H1 (cell line): ENCODE results near the gene DCAF15. TPM values are rescaled to one million over a fixed set of nuclear protein-coding genes. Genes with fewer than 3 reads are reported as not detected.

Experiments
- CTCF ChIA-PET: fragments of 300-600 bp; sonication (Branson Sonifier 250); formaldehyde crosslinking; loops from one replicate; lab custom pipeline; 2021; ENCODE audit not compliant: partially characterized antibody; lab: Charles Lee
- POLR2A ChIA-PET: fragments of 300-600 bp; sonication (Branson Sonifier 250); formaldehyde crosslinking; loops from one replicate; lab custom pipeline; 2021; ENCODE audit warnings: inconsistent platforms; ENCODE audit not compliant: partially characterized antibody; lab: Charles Lee
- DNase-seq, 2 experiments: peaks; one replicate each; pipeline versions ENCODE4 v3.0.0 to v3.0.0-alpha.2; 2010 to 2022; ENCODE audit warnings: low spot score in 2 of 2, low read depth in 1 of 2, mixed read lengths in 1 of 2
- FAIRE-seq: peaks from 2 replicates; lab custom pipeline; 2011; peaks lifted over from hg19 to GRCh38; lab: Jason Lieb, UNC
- H2AFZ ChIP-seq: 2 replicates; pipeline ENCODE4 v1.8.1; 2012; ENCODE audit warnings: low read length, inconsistent platforms
- H2AK5ac ChIP-seq: 2 replicates; pipeline ENCODE4 v1.6.1; 2013; ENCODE audit warnings: low read depth, low read length
- H2BK120ac ChIP-seq: replicated peaks from 2 replicates; pipeline ENCODE3; 2013; ENCODE audit warnings: low read depth, low read length, inconsistent platforms
- H2BK12ac ChIP-seq: 2 replicates; pipeline ENCODE4 v1.6.1; 2013; ENCODE audit warnings: low read depth, low read length
- H2BK15ac ChIP-seq: 2 replicates; pipeline ENCODE4 v1.6.1; 2013; ENCODE audit warnings: low read length
- H2BK20ac ChIP-seq: 2 replicates; pipeline ENCODE4 v1.6.1; 2013; ENCODE audit warnings: low read length
- H2BK5ac ChIP-seq: 2 replicates; pipeline ENCODE4 v1.6.1; 2013; ENCODE audit warnings: low read depth, low read length
- H3K14ac ChIP-seq: 2 replicates; pipeline ENCODE4 v1.6.1; 2013; ENCODE audit warnings: inconsistent platforms; ENCODE audit not compliant: insufficient read length
- H3K18ac ChIP-seq: 2 replicates; pipeline ENCODE4 v1.6.1; 2013; ENCODE audit warnings: low read length; ENCODE audit errors: extremely low read depth
- H3K23ac ChIP-seq: 2 replicates; pipeline ENCODE4 v1.6.1; 2013; ENCODE audit warnings: inconsistent platforms; ENCODE audit not compliant: insufficient read length
- H3K23me2 ChIP-seq: 2 replicates; pipeline ENCODE4 v1.6.1; 2013; ENCODE audit warnings: low read depth, low read length
- H3K27ac ChIP-seq: 2 replicates; pipeline ENCODE4 v1.6.1; 2011; ENCODE audit warnings: low read depth, low read length, inconsistent platforms
- H3K27me3 ChIP-seq, 4 experiments: replicated peaks in 1 of 4; 1 replicate in 1 of 4; 2 replicates in 3 of 4; pipeline versions ENCODE4 v1.6.1 to v1.8.1; 2011 to 2013; ENCODE audit warnings: low read length in 3 of 4, mild to moderate bottlenecking in 3 of 4, inconsistent platforms in 2 of 4, mixed read lengths in 2 of 4, moderate library complexity in 1 of 4; ENCODE audit not compliant: control insufficient read depth in 3 of 4, insufficient read depth in 3 of 4; ENCODE audit errors: extremely low read depth in 1 of 4
- H3K36me3 ChIP-seq, 4 experiments: 2 replicates each; pipeline versions ENCODE4 v1.6.1 to v1.8.1; 2011 to 2013; ENCODE audit warnings: mild to moderate bottlenecking in 4 of 4, low read length in 3 of 4, moderate library complexity in 2 of 4, control low read depth in 1 of 4, inconsistent platforms in 1 of 4; ENCODE audit not compliant: insufficient read depth in 4 of 4, control insufficient read depth in 2 of 4
- H3K4ac ChIP-seq: replicated peaks from 2 replicates; pipeline ENCODE3; 2013; ENCODE audit warnings: low read length, low read depth, mixed read lengths, inconsistent platforms; ENCODE audit not compliant: insufficient read length
- H3K4me1 ChIP-seq, 4 experiments: replicated peaks in 1 of 4; 1 replicate in 1 of 4; 2 replicates in 3 of 4; pipeline versions ENCODE4 v1.6.1 to v1.8.1; 2011 to 2013; ENCODE audit warnings: low read length in 3 of 4, inconsistent platforms in 2 of 4, mixed read lengths in 1 of 4; ENCODE audit not compliant: insufficient read depth in 4 of 4, control insufficient read depth in 3 of 4
- H3K4me2 ChIP-seq, 2 experiments: 2 replicates each; pipeline versions ENCODE4 v1.6.1 to v1.8.1; 2011 to 2013; ENCODE audit warnings: low read depth in 2 of 2, low read length in 2 of 2, control low read depth in 1 of 2, inconsistent platforms in 1 of 2, mild to moderate bottlenecking in 1 of 2; ENCODE audit not compliant: insufficient read depth in 1 of 2
- H3K4me3 ChIP-seq, 4 experiments: fragments of 200-600, 300-600 bp in 1 of 4; sonication (generic), shearing (Covaris generic), sonication (Bioruptor Twin) in 1 of 4; 2 replicates each; pipeline versions ENCODE4 v1.5.1 to v1.8.1; 2011 to 2016; ENCODE audit warnings: low read length in 4 of 4, low read depth in 3 of 4, control low read depth in 2 of 4, inconsistent platforms in 2 of 4, mild to moderate bottlenecking in 2 of 4, mixed read lengths in 1 of 4, moderate library complexity in 1 of 4; ENCODE audit not compliant: insufficient read depth in 2 of 4; ENCODE audit errors: extremely low read depth in 1 of 4
- H3K56ac ChIP-seq: replicated peaks from 2 replicates; pipeline ENCODE3; 2013; ENCODE audit warnings: low read depth, mild to moderate bottlenecking, mixed read lengths, low read length, inconsistent platforms; ENCODE audit not compliant: insufficient read length
- H3K79me1 ChIP-seq: 2 replicates; pipeline ENCODE4 v1.6.1; 2013; ENCODE audit warnings: low read depth, low read length, control low read depth
- H3K79me2 ChIP-seq, 2 experiments: 2 replicates each; pipeline versions ENCODE4 v1.6.1 to v1.8.1; 2012 to 2013; ENCODE audit warnings: low read length in 2 of 2, mild to moderate bottlenecking in 2 of 2, inconsistent platforms in 1 of 2; ENCODE audit not compliant: insufficient read depth in 2 of 2, control insufficient read depth in 1 of 2
- H3K9ac ChIP-seq, 4 experiments: replicated peaks in 1 of 4; 1 replicate in 1 of 4; 2 replicates in 3 of 4; pipeline versions ENCODE4 v1.6.1 to v1.8.1; 2011 to 2013; ENCODE audit warnings: low read depth in 3 of 4, low read length in 3 of 4, control low read depth in 2 of 4, mild to moderate bottlenecking in 2 of 4, moderate library complexity in 2 of 4, inconsistent platforms in 1 of 4; ENCODE audit errors: extremely low read depth in 1 of 4
- H3K9me3 ChIP-seq, 2 experiments: 2 replicates each; pipeline versions ENCODE4 v1.6.1 to v1.8.1; 2012 to 2013; ENCODE audit warnings: mild to moderate bottlenecking in 2 of 2, moderate library complexity in 2 of 2, control low read depth in 1 of 2, inconsistent platforms in 1 of 2, low read depth in 1 of 2, low read length in 1 of 2, mixed read lengths in 1 of 2; ENCODE audit not compliant: insufficient read depth in 2 of 2
- H4K20me1 ChIP-seq, 2 experiments: replicated peaks in 1 of 2; 2 replicates each; pipeline versions ENCODE3 to v1.8.1; 2011 to 2013; ENCODE audit warnings: inconsistent platforms in 2 of 2, low read length in 2 of 2, mild to moderate bottlenecking in 1 of 2; ENCODE audit not compliant: insufficient read depth in 2 of 2, control insufficient read depth in 1 of 2
- H4K5ac ChIP-seq: 2 replicates; pipeline ENCODE4 v1.6.1; 2013; ENCODE audit warnings: low read length, low read depth, mixed read lengths, inconsistent platforms; ENCODE audit not compliant: insufficient read length
- H4K8ac ChIP-seq: 2 replicates; pipeline ENCODE4 v1.8.0; 2013; ENCODE audit warnings: mild to moderate bottlenecking, moderate library complexity, low read length, inconsistent platforms; ENCODE audit not compliant: insufficient read depth; ENCODE audit errors: extremely low read depth
- H4K91ac ChIP-seq: replicated peaks from 2 replicates; pipeline ENCODE3; 2013; ENCODE audit warnings: low read length, mixed read lengths, inconsistent platforms; ENCODE audit not compliant: insufficient read length
- ASH2L ChIP-seq: fragments of 200-600, 300-600 bp; sonication (generic); IDR thresholded peaks from one replicate; pipeline ENCODE4 v1.7.1; 2017; ENCODE audit warnings: low read length
- BCL11A ChIP-seq, 2 experiments: IDR thresholded peaks; one replicate each; pipeline ENCODE4 v1.6.1; 2011; ENCODE audit warnings: low read depth in 2 of 2, low read length in 2 of 2, mild to moderate bottlenecking in 2 of 2
- FOSL1 ChIP-seq: IDR thresholded peaks from 2 replicates; pipeline ENCODE4 v1.6.1; 2011; ENCODE audit warnings: mild to moderate bottlenecking, low read depth, low read length, moderate library complexity; ENCODE audit not compliant: insufficient read depth
- GABPA ChIP-seq: IDR thresholded peaks from 2 replicates; pipeline ENCODE4 v1.6.1; 2011; ENCODE audit warnings: mild to moderate bottlenecking, low read length, moderate library complexity, borderline replicate concordance; ENCODE audit not compliant: insufficient read depth
- KDM4A ChIP-seq: IDR thresholded peaks from one replicate; pipeline ENCODE4 v1.7.1; 2012; ENCODE audit warnings: low read depth, mild to moderate bottlenecking, moderate library complexity, low read length, inconsistent platforms; ENCODE audit not compliant: severe bottlenecking
- RNF2 ChIP-seq: fragments of 200-900, 300-1000 bp; sonication (generic); IDR thresholded peaks from 2 replicates; pipeline ENCODE4 v1.7.1; 2016; ENCODE audit warnings: borderline replicate concordance, low read depth, mild to moderate bottlenecking, antibody characterized with exemption, low read length; ENCODE audit not compliant: poor library complexity, severe bottlenecking; ENCODE audit errors: missing control alignments
- SIN3A ChIP-seq, 2 experiments: IDR thresholded peaks in 1 of 2; conservative IDR thresholded peaks in 1 of 2; 2 replicates each; pipeline ENCODE4 v1.6.1; 2011 to 2012; ENCODE audit warnings: low read length in 2 of 2, improper control_type of control experiment in 1 of 2, low read depth in 1 of 2, mild to moderate bottlenecking in 1 of 2
- SP2 ChIP-seq: IDR thresholded peaks from 2 replicates; pipeline ENCODE4 v1.6.1; 2012; ENCODE audit warnings: mild to moderate bottlenecking, low read length, inconsistent platforms
- TAF1 ChIP-seq: IDR thresholded peaks from 2 replicates; pipeline ENCODE4 v1.6.1; 2011; ENCODE audit warnings: mild to moderate bottlenecking, low read depth, low read length
- TAF7 ChIP-seq: optimal IDR thresholded peaks from 2 replicates; pipeline ENCODE3; 2011; ENCODE audit warnings: low read depth, mild to moderate bottlenecking, inconsistent platforms, low read length, moderate library complexity, borderline replicate concordance
- ZNF274 ChIP-seq: IDR thresholded peaks from 2 replicates; pipeline ENCODE4 v1.7.0; 2012; ENCODE audit warnings: low read length, borderline replicate concordance; ENCODE audit errors: extremely low read depth
- WGBS, 2 experiments: shearing (Covaris generic) in 1 of 2; methylation state at CpG; one replicate each; pipeline versions ENCODE4 v1.1.6 to v1.1.7; 2013 to 2015; ENCODE audit warnings: low lambda C conversion rate in 2 of 2, mixed read lengths in 2 of 2, inconsistent platforms in 1 of 2, low coverage in 1 of 2, missing lambda C conversion rate in 1 of 2; ENCODE audit not compliant: insufficient replicate concordance in 2 of 2, insufficient coverage in 1 of 2, insufficient read length in 1 of 2; ENCODE audit errors: extremely low coverage in 1 of 2, missing lambda C conversion rate in 1 of 2; 5-methylcytosine and 5-hydroxymethylcytosine counted together
- polyA plus RNA-seq, 7 experiments: library from polyadenylated mRNA; depleted of rRNA in 3 of 7; stranded (reverse) in 5 of 7; unstranded in 2 of 7; fragments of >200 nt in 5 of 7; fragments of 200-250 nt in 2 of 7; gene quantifications; 1 replicate in 5 of 7; 2 replicates in 1 of 7; 4 replicates in 1 of 7; pipeline versions ENCODE4 v1.2.1 to v1.2.3, GENCODE V29; 2011 to 2013; ENCODE audit warnings: missing spikeins in 2 of 7, mixed read lengths in 2 of 7
- total RNA-seq: library from RNA; stranded (reverse); fragmentation: NEBNext Ultra II Directional; extraction: Animal tissue kit (Norgen Biotek cat#: 25700); gene quantifications from 2 replicates; pipeline ENCODE4 v1.2.1, GENCODE V29; 2021
- TF ChIP-seq, protein P1 (sequence below): IDR thresholded peaks from 2 replicates; pipeline ENCODE4 v1.6.1; 2012; ENCODE audit warnings: inconsistent platforms

Gene DCAF15
- total and polyA plus RNA-seq, 2 of the 8 experiments (the other 6 are each of a cell fraction or from before 2014, with no cell fraction given) = 68.7 to 80.8 TPM

DNA sequence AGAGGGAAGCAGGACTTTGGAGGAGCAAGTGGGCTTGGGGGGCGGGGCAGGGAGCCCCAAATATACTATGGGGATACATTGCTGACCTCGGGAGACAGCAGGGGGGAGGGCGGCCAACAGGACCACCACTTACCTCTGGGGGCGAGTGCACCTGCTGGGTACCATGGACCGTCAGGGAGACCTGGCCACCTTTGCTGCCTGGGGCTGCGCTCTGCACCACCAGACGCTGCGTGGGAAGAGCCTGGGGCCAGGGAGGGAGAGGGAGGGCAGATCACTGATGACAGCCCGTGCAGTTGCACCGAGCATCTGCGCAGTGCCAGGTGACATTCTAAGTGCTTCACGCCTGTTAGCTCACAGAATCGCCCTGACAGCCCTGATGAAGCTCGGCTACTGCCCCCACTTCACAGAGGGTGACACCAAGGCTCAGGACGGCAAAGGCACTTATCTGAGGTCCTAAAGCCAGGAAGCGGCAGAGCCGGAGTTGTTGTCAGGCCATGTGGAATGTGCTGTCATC is 29.7 kb downstream of the DCAF15 start:
- Histone ChIP-seq H4K8ac (no peak overlapping the region), H3K4me2 (no peak overlapping the region), H2BK15ac (no peak overlapping the region; the same call in 1 of the 2 replicates), H3K23me2 (no peaks in the 10 kb centered on the region; the same call in 1 of the 2 replicates), H3K9ac (no peak overlapping the region), H2BK20ac (no peak overlapping the region), H3K14ac (no peak overlapping the region), H2BK12ac (no peak overlapping the region), H3K79me2 (no peaks in the 10 kb centered on the region), H2AFZ (no peak overlapping the region), H3K4me3 (no peak overlapping the region), H3K4me1 (peaks cover 0 to 39% (median 35%) of the 10 kb centered on the region in 4 experiments; a peak in 6 of 7 replicates), H4K91ac (no peak overlapping the region), H4K5ac (no peak overlapping the region), H3K18ac (no peak overlapping the region), H3K56ac (no peak overlapping the region), H3K36me3 (0 out of 8 replicates have a peak, but pooled peaks cover 0 to 3% (median 0%) of the 10 kb centered on the region in 4 experiments), H3K27ac (no peak overlapping the region), H3K27me3 (no peaks in the 10 kb centered on the region), H2BK120ac (no peak overlapping the region), H3K23ac (no peak overlapping the region), H3K4ac (no peak overlapping the region), H2BK5ac (no peak overlapping the region), H2AK5ac (no peak overlapping the region), H4K20me1 (no peaks in the 10 kb centered on the region), H3K79me1 (no peaks in the 10 kb centered on the region), H3K9me3 (no peaks in the 10 kb centered on the region)
- ChIA-PET CTCF (interaction anchor here (1.1 to 2.4 kb wide), 6 partner anchors 10 to 77 kb away, joined by 3 to 7 read pairs (median 4); partner anchors contain the start of gene IL27RA), POLR2A (interaction anchor here (0.6 to 1.6 kb wide), 4 partner anchors 25 to 40 kb away, joined by 3 to 6 read pairs (median 4); partner anchors contain the start of gene RFX1)
- 85% methylated on average over 14 of the region's 17 CpGs; no CpG with 5 or more reads in 1 of the 2 experiments for WGBS, 2 experiments
- DNase-seq (no peak), FAIRE-seq (no peak)
- TF ChIP-seq, protein P1, sequence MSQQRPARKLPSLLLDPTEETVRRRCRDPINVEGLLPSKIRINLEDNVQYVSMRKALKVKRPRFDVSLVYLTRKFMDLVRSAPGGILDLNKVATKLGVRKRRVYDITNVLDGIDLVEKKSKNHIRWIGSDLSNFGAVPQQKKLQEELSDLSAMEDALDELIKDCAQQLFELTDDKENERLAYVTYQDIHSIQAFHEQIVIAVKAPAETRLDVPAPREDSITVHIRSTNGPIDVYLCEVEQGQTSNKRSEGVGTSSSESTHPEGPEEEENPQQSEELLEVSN = no peak
- TF ChIP-seq RNF2 (no peak), SP2 (no peak), FOSL1 (no peak), GABPA (no peak), SIN3A (conservative IDR thresholded peaks at IDR 0.05 in 1 of 2, IDR thresholded peaks at IDR 0.05 in 1 of 2; ENCODE audit: low read depth in 1 of 2, low read length in 2 of 2) (no peak), KDM4A (no peak), TAF1 (no peak), TAF7 (no peak), ZNF274 (no peak), ASH2L (no peak), BCL11A (IDR thresholded peaks at IDR 0.05; ENCODE audit: low read depth in 2 of 2, low read length in 2 of 2) (no peak)
